NCI-H2171 (cell line): ENCODE results near the gene TMEM200B.
A peak's percentile ranks its signal among the peaks of the same experiment; 100 is the strongest.
"Not testable (repeated sequence)": the region's sequence is repeated elsewhere in the genome, so short reads cannot be mapped to it uniquely, and the experiment has no call there.

Experiments used
- DNase-seq: peaks from one replicate; lab custom pipeline; 2025; lab: John Stamatoyannopoulos, UW

The TMEM200B gene

GRCh38 chr1:29108041-29108440, 15.7 kb downstream of the TMEM200B start:
- not testable (repeated sequence) for DNase-seq

- DNase-seq: no peak
Measured at GRCh38 chr1:29105822-29106221, 17.9 kb downstream of the TMEM200B start.

- DNase-seq: no peak
Measured at GRCh38 chr1:29100487-29100886, 23.2 kb downstream of the TMEM200B start.

- no peak for DNase-seq
Measured at GRCh38 chr1:29099286-29099685, 24.4 kb downstream of the TMEM200B start.

GRCh38 chr1:29096231-29096886, 27.3 kb downstream of the TMEM200B start:
- peak; percentile 50 for DNase-seq

- no peak for DNase-seq
Measured at GRCh38 chr1:29094954-29095353, 28.7 kb downstream of the TMEM200B start.

GRCh38 chr1:29094433-29094832, 29.3 kb downstream of the TMEM200B start:
- DNase-seq: no peak

- not testable (repeated sequence) for DNase-seq
Measured at GRCh38 chr1:29092704-29093103, 31.0 kb downstream of the TMEM200B start.

- DNase-seq: no peak
Measured at GRCh38 chr1:29090937-29091618, 32.6 kb downstream of the TMEM200B start.

GRCh38 chr1:29084196-29084521, 39.5 kb downstream of the TMEM200B start:
- no peak for DNase-seq

- DNase-seq: no peak
Measured at GRCh38 chr1:29083317-29084195, 40.1 kb downstream of the TMEM200B start.

GRCh38 chr1:29082519-29082918, 41.2 kb downstream of the TMEM200B start:
- DNase-seq: no peak

GRCh38 chr1:29081201-29081600, 42.5 kb downstream of the TMEM200B start:
- DNase-seq: no peak

GRCh38 chr1:29079916-29080629, 43.6 kb downstream of the TMEM200B start:
- not testable (repeated sequence) for DNase-seq

- no peak for DNase-seq
Measured at GRCh38 chr1:29077155-29077554, 46.5 kb downstream of the TMEM200B start.
